ENCODE results near the gene SOD3. TPM values are rescaled to one million over a fixed set of nuclear protein-coding genes. Genes with fewer than 3 reads are reported as not detected.

The SOD3 gene
- total and polyA plus RNA-seq, 2 of the 4 experiments (the other 2 are of a cell fraction) = 0.36 to 5.8 TPM

DNA sequence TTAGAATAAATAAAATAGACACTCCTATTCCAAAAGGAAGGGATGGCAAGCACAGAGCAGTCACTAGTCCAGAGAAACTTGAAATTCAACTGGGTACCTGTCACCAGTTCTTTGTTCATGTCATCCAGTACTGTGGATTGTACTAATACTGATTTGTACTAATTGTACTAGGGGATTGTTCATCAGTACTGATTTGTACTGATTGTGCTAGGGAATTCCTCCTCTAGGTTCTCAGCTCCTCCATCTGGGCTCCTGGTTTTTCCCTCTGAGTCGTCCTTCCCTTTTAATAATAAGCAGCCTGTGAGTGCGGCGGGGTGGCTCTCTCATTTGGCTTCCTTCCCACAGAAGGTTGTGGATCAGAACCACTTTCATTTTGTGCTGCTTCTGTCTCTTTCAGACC lies 31.0 kb upstream of the SOD3 start:
- BruUV-seq (replicated peaks) = no TSS peak
- DNase-seq = peak; percentile 36
- H3K36me3 ChIP-seq (ENCODE audit: control insufficient read depth, insufficient read depth, low read length) = no peaks in the 10 kb centered on the region
- in situ Hi-C loops (cut with MboI; ENCODE audit: low sequenced_read_pairs) = no loop called here
- H2BK5ac ChIP-seq (ENCODE audit: low read depth, low read length, poor library complexity, severe bottlenecking) = no peak overlapping the region
- CTCF ChIA-PET = no interaction called here
- TF ChIP-seq MAFK (IDR thresholded peaks at IDR 0.05; ENCODE audit: low read depth, low read length) = no peak
- TF ChIP-seq, protein P1, sequence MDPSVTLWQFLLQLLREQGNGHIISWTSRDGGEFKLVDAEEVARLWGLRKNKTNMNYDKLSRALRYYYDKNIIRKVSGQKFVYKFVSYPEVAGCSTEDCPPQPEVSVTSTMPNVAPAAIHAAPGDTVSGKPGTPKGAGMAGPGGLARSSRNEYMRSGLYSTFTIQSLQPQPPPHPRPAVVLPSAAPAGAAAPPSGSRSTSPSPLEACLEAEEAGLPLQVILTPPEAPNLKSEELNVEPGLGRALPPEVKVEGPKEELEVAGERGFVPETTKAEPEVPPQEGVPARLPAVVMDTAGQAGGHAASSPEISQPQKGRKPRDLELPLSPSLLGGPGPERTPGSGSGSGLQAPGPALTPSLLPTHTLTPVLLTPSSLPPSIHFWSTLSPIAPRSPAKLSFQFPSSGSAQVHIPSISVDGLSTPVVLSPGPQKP (IDR thresholded peaks at IDR 0.05; ENCODE audit: borderline replicate concordance, low read depth, low read length) = no peak
- TF ChIP-seq POLR2A (IDR thresholded peaks at IDR 0.05; ENCODE audit: low read depth, low read length) = no peak
- TF ChIP-seq NFE2L2 (IDR thresholded peaks at IDR 0.05; ENCODE audit: low read depth, low read length) = no peak
- TF ChIP-seq RAD21 (IDR thresholded peaks at IDR 0.05; ENCODE audit: low read length) = no peak
- TF ChIP-seq FOS (IDR thresholded peaks at IDR 0.05; ENCODE audit: low read depth, low read length) = no peak
- TF ChIP-seq RFX5 (IDR thresholded peaks at IDR 0.05; ENCODE audit: low read depth, low read length) = no peak
- TF ChIP-seq MAZ (IDR thresholded peaks at IDR 0.05; ENCODE audit: borderline replicate concordance, low read depth, low read length) = no peak
- TF ChIP-seq CEBPB (IDR thresholded peaks at IDR 0.05; ENCODE audit: low read depth, low read length) = no peak
- TF ChIP-seq CHD1 (IDR thresholded peaks at IDR 0.05; ENCODE audit: low read depth, low read length) = no peak
- TF ChIP-seq MXI1 (IDR thresholded peaks at IDR 0.05; ENCODE audit: borderline replicate concordance, low read depth, low read length) = no peak
- TF ChIP-seq, protein P2, sequence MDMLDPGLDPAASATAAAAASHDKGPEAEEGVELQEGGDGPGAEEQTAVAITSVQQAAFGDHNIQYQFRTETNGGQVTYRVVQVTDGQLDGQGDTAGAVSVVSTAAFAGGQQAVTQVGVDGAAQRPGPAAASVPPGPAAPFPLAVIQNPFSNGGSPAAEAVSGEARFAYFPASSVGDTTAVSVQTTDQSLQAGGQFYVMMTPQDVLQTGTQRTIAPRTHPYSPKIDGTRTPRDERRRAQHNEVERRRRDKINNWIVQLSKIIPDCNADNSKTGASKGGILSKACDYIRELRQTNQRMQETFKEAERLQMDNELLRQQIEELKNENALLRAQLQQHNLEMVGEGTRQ (IDR thresholded peaks at IDR 0.05; ENCODE audit: low read depth, low read length) = no peak
- H4K91ac ChIP-seq (ENCODE audit: insufficient read depth, low read depth, low read length) = peak overlapping the region; percentile 31; the same call in 1 of the 2 replicates
- H2BK120ac ChIP-seq (ENCODE audit: low read depth, low read length) = peak overlapping the region; percentile 35
- 0 out of 2 replicates have a peak overlapping the region, but pooled peaks have one; percentile 30 for H2AK5ac ChIP-seq (ENCODE audit: low read depth, low read length)
- H3K23ac ChIP-seq (ENCODE audit: low read depth, low read length) = no peak overlapping the region
- peak overlapping the region in 1 of 2 experiments; percentile 30; a peak in 2 of 4 replicates for H4K8ac ChIP-seq (ENCODE audit: low read depth in 2 of 2, low read length in 2 of 2)
- no peak overlapping the region for H3K56ac ChIP-seq (ENCODE audit: extremely low read depth, insufficient read depth, low read length)
- H3K14ac ChIP-seq (replicated peaks; ENCODE audit: low read depth, low read length) = peak overlapping the region; percentile 61; the same call in 1 of the 2 replicates
- H2AFZ ChIP-seq (replicated peaks; ENCODE audit: low read length, poor library complexity) = no peak overlapping the region
- no peak overlapping the region for H3K9ac ChIP-seq (ENCODE audit: low read depth, low read length)
- intact Hi-C loops (cut with micrococcal nuclease) = loop anchor here (2.0 kb wide), 1 partner anchor 14 kb away; no protein-coding TSS in a partner anchor
- H3K27me3 ChIP-seq (ENCODE audit: control insufficient read depth, insufficient read depth, low read length) = no peaks in the 10 kb centered on the region
- no peak overlapping the region for H3K4me3 ChIP-seq (ENCODE audit: insufficient read depth, low read depth, low read length)
- H3K9me3 ChIP-seq (ENCODE audit: control insufficient read depth, insufficient read depth, low read length) = no peaks in the 10 kb centered on the region; the same call in 1 of the 2 replicates
- no peak overlapping the region for H2AK9ac ChIP-seq (replicated peaks; ENCODE audit: low read depth, low read length, poor library complexity)
- peaks cover 17% of the 10 kb centered on the region for H3K9me1 ChIP-seq (ENCODE audit: insufficient read depth, low read length)
- WGBS, 2 experiments (ENCODE audit: extremely low coverage in 2 of 2, insufficient read length in 1 of 2) = no CpG with 5 or more reads among the region's 3 CpGs
- H3K27ac ChIP-seq (ENCODE audit: insufficient read depth, low read length) = no peak overlapping the region
- H3K4ac ChIP-seq (ENCODE audit: low read depth, low read length) = peak overlapping the region; percentile 41
- no peaks in the 10 kb centered on the region for H3K79me1 ChIP-seq (ENCODE audit: low read depth in 1 of 2, low read length in 2 of 2)
- H3K4me2 ChIP-seq (ENCODE audit: low read depth, low read length) = no peak overlapping the region
- H2BK20ac ChIP-seq (ENCODE audit: low read depth, low read length) = peak overlapping the region; percentile 50
- H4K20me1 ChIP-seq (ENCODE audit: insufficient read depth, low read length) = no peaks in the 10 kb centered on the region
- no peak overlapping the region for H4K5ac ChIP-seq (ENCODE audit: low read depth, low read length)
- POLR2A ChIA-PET (ENCODE audit: unreplicated experiment) = no interaction called here
- H3K4me1 ChIP-seq (ENCODE audit: control insufficient read depth, insufficient read depth, low read length) = peaks cover 4% of the 10 kb centered on the region
- 0 out of 3 replicates have a peak overlapping the region, but pooled peaks have one; percentile 54 for H2BK15ac ChIP-seq (ENCODE audit: low read depth, low read length)
- dilution Hi-C loops (cut with HindIII; ENCODE audit: low sequenced_read_pairs, unreplicated experiment) = no loop called here
- peak overlapping the region; percentile 17; the same call in 1 of the 2 replicates for H3K18ac ChIP-seq (ENCODE audit: low read depth, low read length)
- peak; percentile 4; the same call in 1 of the 2 replicates for ATAC-seq (ENCODE audit: low read depth)
